ENCODE data around the gene FAN1.

FAN1 gene

GRCh38 chr15:30962079-30962478 is 58.4 kb downstream of the FAN1 start:
- TF ChIP-seq EZH2phosphoT487 (IDR thresholded peaks at IDR 0.05; ENCODE audit: borderline replicate concordance), result no peak
- TF ChIP-seq, protein P1, sequence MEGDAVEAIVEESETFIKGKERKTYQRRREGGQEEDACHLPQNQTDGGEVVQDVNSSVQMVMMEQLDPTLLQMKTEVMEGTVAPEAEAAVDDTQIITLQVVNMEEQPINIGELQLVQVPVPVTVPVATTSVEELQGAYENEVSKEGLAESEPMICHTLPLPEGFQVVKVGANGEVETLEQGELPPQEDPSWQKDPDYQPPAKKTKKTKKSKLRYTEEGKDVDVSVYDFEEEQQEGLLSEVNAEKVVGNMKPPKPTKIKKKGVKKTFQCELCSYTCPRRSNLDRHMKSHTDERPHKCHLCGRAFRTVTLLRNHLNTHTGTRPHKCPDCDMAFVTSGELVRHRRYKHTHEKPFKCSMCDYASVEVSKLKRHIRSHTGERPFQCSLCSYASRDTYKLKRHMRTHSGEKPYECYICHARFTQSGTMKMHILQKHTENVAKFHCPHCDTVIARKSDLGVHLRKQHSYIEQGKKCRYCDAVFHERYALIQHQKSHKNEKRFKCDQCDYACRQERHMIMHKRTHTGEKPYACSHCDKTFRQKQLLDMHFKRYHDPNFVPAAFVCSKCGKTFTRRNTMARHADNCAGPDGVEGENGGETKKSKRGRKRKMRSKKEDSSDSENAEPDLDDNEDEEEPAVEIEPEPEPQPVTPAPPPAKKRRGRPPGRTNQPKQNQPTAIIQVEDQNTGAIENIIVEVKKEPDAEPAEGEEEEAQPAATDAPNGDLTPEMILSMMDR (conservative IDR thresholded peaks at IDR 0.05; ENCODE audit: low read length), result no peak
- Histone ChIP-seq H3K79me2 (ENCODE audit: insufficient read depth, low read length) (no peaks in the 10 kb centered on the region; the same call in 1 of the 2 replicates), H2AFZ (ENCODE audit: low read length) (no peak overlapping the region), H3F3A (ENCODE audit: low read depth) (0 out of 2 replicates have a peak, but pooled peaks cover 4% of the 10 kb centered on the region), H3K36me3 (ENCODE audit: insufficient read depth, low read length) (peaks cover 62% of the 10 kb centered on the region), H3K4me1 (ENCODE audit: insufficient read depth, low read length, poor library complexity, severe bottlenecking) (peaks cover 25% of the 10 kb centered on the region), H3K9ac (ENCODE audit: low read depth, low read length, poor library complexity, severe bottlenecking) (peak overlapping the region; percentile 38), H3K9me2 (replicated peaks; ENCODE audit: low read depth, low read length) (no peaks in the 10 kb centered on the region), H4K20me1 (ENCODE audit: insufficient read depth, low read length, poor library complexity, severe bottlenecking) (no peaks in the 10 kb centered on the region), H3K4me3 (ENCODE audit: low read length, poor library complexity, severe bottlenecking) (no peak overlapping the region), H3K9me3 (ENCODE audit: insufficient read depth, low read depth, low read length) (no peaks in the 10 kb centered on the region), H3K4me2 (ENCODE audit: low read depth, low read length, poor library complexity, severe bottlenecking) (peak overlapping the region; percentile 6), H3K27me3 (ENCODE audit: insufficient read depth, low read length, poor library complexity, severe bottlenecking) (no peaks in the 10 kb centered on the region)

- H3K9me2 ChIP-seq (replicated peaks; ENCODE audit: low read depth, low read length), result no peaks in the 10 kb centered on the region
- peaks cover 2% of the 10 kb centered on the region; the same call in 1 of the 2 replicates for H3K79me2 ChIP-seq (ENCODE audit: insufficient read depth, low read length)
Measured at GRCh38 chr15:30962659-30963058, 58.9 kb downstream of the FAN1 start.

GRCh38 chr15:30963681-30964080 is 60.0 kb downstream of the FAN1 start:
- H3K4me3 ChIP-seq (ENCODE audit: low read length, poor library complexity, severe bottlenecking), result no peak overlapping the region
- no peak overlapping the region for H3K9ac ChIP-seq (ENCODE audit: low read depth, low read length, poor library complexity, severe bottlenecking)
- TF ChIP-seq, protein P1 (conservative IDR thresholded peaks at IDR 0.05; ENCODE audit: low read length), result no peak
- no peak for TF ChIP-seq EZH2phosphoT487 (IDR thresholded peaks at IDR 0.05; ENCODE audit: borderline replicate concordance)
- 0 out of 2 replicates have a peak, but pooled peaks cover 4% of the 10 kb centered on the region for H3F3A ChIP-seq (ENCODE audit: low read depth)
- no peak overlapping the region for H2AFZ ChIP-seq (ENCODE audit: low read length)
- no peaks in the 10 kb centered on the region for H3K9me3 ChIP-seq (ENCODE audit: insufficient read depth, low read depth, low read length)
- H3K4me1 ChIP-seq (ENCODE audit: insufficient read depth, low read length, poor library complexity, severe bottlenecking), result peaks cover 41% of the 10 kb centered on the region
- H4K20me1 ChIP-seq (ENCODE audit: insufficient read depth, low read length, poor library complexity, severe bottlenecking), result no peaks in the 10 kb centered on the region
- H3K9me2 ChIP-seq (replicated peaks; ENCODE audit: low read depth, low read length), result no peaks in the 10 kb centered on the region
- H3K36me3 ChIP-seq (ENCODE audit: insufficient read depth, low read length), result peaks cover 46% of the 10 kb centered on the region
- peaks cover 5% of the 10 kb centered on the region; the same call in 1 of the 2 replicates for H3K79me2 ChIP-seq (ENCODE audit: insufficient read depth, low read length)
- H3K4me2 ChIP-seq (ENCODE audit: low read depth, low read length, poor library complexity, severe bottlenecking), result no peak overlapping the region
- H3K27me3 ChIP-seq (ENCODE audit: insufficient read depth, low read length, poor library complexity, severe bottlenecking), result no peaks in the 10 kb centered on the region

More at GRCh38 chr15:30962659-30963058, 58.9 kb downstream of the FAN1 start:
- no peak overlapping the region for H3K4me3 ChIP-seq (ENCODE audit: low read length, poor library complexity, severe bottlenecking)
- H3K27me3 ChIP-seq (ENCODE audit: insufficient read depth, low read length, poor library complexity, severe bottlenecking), result no peaks in the 10 kb centered on the region
- no peaks in the 10 kb centered on the region for H3K9me3 ChIP-seq (ENCODE audit: insufficient read depth, low read depth, low read length)
- no peak overlapping the region for H3K9ac ChIP-seq (ENCODE audit: low read depth, low read length, poor library complexity, severe bottlenecking)
- 0 out of 2 replicates have a peak, but pooled peaks cover 4% of the 10 kb centered on the region for H3F3A ChIP-seq (ENCODE audit: low read depth)
- no peak for TF ChIP-seq EZH2phosphoT487 (IDR thresholded peaks at IDR 0.05; ENCODE audit: borderline replicate concordance)
- TF ChIP-seq, protein P1 (conservative IDR thresholded peaks at IDR 0.05; ENCODE audit: low read length), result no peak
- H4K20me1 ChIP-seq (ENCODE audit: insufficient read depth, low read length, poor library complexity, severe bottlenecking), result no peaks in the 10 kb centered on the region
- peaks cover 56% of the 10 kb centered on the region for H3K36me3 ChIP-seq (ENCODE audit: insufficient read depth, low read length)
- no peak overlapping the region for H2AFZ ChIP-seq (ENCODE audit: low read length)
- H3K4me2 ChIP-seq (ENCODE audit: low read depth, low read length, poor library complexity, severe bottlenecking), result peak overlapping the region; percentile 6
- H3K4me1 ChIP-seq (ENCODE audit: insufficient read depth, low read length, poor library complexity, severe bottlenecking), result peaks cover 30% of the 10 kb centered on the region

Measured in Loucy (cell line).